Inferior parietal cortex (tissue), 1 donor: ENCODE results near the gene CYBA.
"Not testable (repeated sequence)": the region's sequence is repeated elsewhere in the genome, so short reads cannot be mapped to it uniquely, and the experiment has no call there.

Experiments used
- DNase-seq: peaks from one replicate; pipeline ENCODE4 v3.0.0-alpha.2; 2016; ENCODE audit errors: extremely low spot score

The CYBA gene

DNA sequence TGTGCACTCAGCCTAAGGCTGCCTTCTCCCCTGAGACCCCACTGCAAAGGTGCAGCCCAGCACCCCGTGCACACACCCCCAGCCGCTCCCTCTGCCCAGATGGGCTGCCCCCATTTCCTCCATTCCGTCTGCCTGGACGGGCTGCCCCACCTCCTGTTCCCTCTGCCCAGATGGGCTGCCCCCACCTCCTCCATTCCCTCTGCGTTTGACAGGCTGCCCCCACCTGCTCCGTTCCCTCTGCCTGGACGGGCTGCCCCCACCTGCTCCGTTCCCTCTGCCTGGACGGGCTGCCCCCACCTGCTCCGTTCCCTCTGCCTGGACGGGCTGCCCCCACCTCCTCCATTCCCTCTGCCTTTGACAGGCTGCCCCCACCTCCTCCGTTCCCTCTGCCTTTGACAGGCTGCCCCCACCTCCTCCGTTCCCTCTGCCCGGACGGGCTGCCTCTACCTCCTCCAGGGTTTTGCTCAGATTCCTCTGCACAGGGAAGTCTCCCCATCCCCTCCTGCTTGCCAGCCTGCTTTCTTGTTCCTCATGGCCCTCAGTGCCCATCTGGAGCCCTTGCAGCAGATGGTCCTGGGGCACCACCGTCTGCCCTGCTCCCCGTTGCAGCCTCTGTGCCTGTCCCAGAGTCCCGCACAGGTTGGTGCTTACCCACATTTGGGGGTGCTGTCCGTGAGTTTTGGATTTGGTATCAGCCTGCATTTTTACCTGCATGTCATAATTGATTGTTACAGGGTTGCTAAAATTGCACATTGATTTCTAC is 35.9 kb downstream of the CYBA start:
- DNase-seq = no peak

DNA sequence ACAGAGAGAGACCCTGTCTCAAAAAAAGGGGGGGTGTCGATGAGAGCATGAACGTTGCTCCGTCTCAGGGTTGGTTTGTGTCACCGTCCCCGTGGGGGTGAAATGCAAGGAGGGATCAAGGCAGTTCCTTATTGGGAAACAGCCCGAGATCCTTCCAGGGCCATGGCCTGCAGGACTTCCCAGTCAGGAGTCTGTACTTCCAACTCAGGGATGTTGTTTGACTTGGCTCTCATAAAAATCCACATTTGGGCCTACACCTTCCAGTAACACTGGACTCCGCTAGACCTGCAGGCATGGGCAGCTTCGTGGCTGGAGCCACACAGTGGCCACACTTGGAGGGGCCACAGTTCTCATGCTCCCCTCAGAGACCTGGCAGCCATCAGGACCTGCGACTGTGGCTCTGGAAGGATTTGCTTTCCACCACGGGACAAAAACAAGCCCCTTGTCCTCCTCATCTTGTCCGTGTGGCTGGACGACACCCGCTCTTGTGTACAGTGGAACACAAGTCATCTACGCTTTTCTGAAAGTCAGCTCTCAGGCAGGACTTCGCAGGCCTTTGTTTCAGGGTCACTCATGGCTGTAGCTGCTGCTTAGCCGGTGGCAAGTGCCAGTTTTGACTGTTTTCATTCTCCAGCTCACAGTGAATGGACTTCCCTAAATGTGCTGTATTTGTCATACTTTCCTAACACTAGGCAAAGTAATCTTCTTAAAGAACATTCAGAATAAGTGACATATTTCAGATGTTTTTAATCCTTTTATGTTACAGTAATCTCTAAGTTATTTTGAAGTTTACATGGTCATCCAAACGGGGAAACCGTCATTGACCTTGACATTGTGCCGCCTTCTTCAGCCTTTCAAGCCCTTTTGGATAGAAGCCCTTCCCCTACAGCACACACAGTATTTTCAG is 36.7 kb downstream of the CYBA start:
- no peak for DNase-seq

DNA sequence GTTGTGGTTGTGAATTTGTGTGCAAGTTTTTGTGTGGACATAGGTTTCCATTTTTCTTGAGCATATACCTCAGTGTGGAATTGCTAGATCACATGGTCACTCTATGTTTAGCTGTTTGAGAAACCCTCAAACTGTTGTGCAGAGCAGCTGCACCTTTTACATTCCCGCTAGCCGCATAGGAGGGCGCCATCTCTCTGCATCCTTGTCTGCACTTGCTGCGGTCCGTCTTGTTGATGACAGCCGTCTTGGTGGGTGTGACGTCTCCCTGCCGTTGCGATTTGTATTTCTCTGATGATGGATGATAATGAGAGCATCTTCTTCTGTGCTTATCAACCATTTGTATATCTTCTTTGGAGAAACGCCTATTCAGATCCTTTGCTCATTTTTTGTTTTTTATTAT is 37.6 kb downstream of the CYBA start:
- no peak for DNase-seq

DNA sequence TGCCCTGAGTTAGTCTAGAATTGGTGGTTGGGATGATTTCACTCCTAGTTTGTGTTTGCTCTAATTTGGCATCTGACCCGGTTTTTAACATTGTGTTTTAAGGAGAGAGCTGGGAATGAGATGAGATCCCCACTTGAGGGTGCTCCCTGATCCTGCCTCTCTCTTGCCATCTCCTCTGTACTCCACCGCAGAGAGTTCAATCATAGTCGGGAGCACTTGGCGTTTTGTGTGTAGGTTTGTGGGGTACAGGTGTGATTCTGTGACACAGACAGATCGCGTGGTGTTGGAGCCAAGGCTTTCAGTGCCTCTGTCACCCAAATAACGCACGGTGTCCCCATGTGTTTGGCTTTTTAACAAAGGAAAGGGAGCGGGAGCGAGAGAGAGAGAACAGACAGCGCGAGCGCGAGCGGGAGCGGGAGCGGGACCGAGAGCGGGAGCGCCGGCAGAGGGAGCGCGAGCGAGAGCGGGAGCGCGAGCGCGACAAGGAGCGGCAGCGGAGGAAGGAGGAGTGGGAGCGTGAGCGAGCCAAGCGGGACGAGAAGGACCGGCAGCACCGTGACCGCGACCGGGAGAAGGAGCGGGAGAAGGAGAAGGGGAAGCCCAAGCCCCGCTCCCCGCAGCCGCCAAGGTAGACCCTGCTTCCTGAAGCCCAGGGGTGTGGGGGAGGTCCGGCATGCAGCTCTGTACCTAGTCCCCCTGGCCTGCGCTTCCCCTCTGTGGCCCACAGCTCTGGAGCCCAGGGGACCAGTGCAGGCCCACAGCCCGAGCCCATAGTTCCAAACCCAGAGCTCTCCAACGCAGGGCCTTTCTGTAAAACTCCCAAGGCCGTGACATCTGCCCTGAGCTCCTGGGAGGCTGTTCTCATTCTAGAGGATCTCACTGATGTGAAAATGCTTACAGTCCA is 39.7 kb downstream of the CYBA start:
- no peak for DNase-seq

DNA sequence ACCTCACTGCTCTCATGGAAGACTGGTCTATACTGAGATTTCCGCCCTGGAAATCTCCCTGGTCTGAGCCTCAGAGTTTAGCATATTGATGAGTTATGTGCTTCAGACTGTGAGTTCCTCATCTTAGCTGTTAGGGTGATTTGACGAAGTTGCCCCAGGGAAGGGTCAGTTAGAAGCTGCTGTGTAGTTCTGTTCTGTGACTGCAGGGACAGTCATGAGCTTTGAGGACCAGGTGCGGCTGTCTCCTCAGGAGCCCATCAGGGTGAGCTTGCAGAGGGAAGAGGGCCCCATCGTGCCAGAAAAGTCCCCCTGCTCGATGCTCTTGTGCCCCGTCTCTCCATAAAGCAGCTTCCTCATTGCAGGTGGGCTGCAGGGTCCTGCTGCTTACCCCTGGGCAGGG is 40.8 kb downstream of the CYBA start:
- DNase-seq = no peak

- DNase-seq = not testable (repeated sequence)
These were observed 41.4 kb downstream of the CYBA start for GRCh38 chr16:88609426-88609825.

DNA sequence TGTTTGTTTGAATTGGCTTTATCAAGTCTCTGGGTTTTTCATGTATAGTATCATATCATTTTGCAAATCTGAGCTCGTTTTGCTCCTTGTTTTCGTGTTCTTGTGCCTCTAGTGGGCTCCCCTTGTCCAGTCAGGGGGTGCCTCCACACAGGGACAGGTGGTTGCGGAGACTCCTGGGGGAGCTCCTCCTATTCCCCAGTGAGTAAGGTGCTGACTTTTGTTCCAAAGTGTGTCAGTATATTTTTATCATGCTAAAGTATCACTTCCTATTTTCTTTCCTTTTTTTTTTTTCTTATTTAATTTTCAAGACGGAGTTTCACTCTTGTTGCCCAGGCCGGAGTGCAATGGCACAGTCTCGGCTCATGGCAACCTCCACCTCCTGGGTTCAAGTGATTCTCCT is 42.8 kb downstream of the CYBA start:
- DNase-seq = no peak

GRCh38 chr16:88606148-88606757 is 44.6 kb downstream of the CYBA start:
- no peak for DNase-seq

DNA sequence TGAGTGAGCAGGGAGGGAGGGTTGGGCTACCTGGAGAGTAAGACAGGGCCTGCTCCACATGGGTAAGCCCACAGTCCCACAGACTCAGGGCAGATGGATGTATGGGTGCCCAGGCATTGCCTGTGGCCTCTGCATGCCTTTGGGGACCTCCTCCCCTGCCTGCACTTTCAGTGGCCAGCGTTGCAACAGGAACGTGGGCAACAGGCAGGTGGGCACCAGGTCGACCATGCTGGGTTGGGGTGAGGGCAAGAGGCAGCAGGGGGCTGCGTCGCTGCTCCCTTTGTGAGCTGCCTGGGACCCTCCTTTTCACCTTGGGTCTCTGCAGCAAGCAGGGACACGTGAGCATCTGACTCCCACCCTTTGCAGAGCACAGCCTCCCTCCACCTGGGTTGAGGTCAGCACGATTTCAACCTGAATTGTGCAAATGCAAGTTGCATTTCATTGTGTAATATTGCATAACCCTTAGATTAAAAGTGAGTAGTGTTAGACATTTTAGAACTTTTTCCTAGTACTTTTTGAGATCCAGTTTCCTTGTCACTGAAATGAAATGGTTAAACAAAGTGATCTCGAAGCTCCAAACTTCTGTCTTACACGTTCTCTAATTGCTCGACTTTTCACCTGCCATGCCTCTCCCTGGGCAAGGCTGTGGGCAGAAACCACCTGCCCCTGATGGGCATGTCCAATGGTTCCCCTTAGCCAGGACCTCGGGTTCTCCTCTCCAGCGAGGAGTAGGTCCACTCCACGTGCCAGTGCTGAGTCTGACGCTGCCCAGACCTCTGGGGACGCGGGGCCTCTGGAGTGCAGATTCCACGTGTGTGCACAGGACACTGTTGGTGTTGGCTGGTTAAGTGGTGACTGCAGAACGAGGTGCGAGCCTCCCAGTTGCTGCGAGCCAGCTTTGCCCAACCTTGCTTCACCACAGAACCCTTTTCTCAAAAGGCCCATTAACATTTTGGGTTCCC is 45.4 kb downstream of the CYBA start:
- no peak for DNase-seq

DNA sequence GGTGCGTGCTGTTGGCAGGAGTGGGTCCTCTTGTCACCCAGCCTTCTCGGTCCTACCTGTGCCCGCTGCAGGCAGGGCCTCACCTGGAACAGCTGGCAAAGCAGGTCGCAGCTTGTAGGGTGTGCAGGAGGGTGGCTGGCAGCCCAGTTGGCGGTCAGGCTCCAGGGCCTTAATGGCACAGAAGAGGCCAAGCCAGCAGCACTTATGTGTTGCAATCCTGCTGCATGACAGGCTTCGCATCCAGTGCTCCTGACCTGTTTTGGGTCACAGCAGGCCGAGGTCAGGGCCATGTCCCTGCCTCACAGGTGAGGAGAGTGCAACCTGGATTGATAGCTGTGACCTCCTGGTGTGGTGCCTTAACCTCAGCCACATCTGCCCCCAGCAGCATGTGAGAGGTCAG is 48.8 kb downstream of the CYBA start:
- DNase-seq = no peak

- DNase-seq = no peak
These were observed 49.4 kb downstream of the CYBA start for GRCh38 chr16:88601313-88602036.

- no peak for DNase-seq
These were observed 50.3 kb downstream of the CYBA start for GRCh38 chr16:88600539-88600896.

- DNase-seq = no peak
These were observed 50.9 kb downstream of the CYBA start for GRCh38 chr16:88599825-88600538.

DNA sequence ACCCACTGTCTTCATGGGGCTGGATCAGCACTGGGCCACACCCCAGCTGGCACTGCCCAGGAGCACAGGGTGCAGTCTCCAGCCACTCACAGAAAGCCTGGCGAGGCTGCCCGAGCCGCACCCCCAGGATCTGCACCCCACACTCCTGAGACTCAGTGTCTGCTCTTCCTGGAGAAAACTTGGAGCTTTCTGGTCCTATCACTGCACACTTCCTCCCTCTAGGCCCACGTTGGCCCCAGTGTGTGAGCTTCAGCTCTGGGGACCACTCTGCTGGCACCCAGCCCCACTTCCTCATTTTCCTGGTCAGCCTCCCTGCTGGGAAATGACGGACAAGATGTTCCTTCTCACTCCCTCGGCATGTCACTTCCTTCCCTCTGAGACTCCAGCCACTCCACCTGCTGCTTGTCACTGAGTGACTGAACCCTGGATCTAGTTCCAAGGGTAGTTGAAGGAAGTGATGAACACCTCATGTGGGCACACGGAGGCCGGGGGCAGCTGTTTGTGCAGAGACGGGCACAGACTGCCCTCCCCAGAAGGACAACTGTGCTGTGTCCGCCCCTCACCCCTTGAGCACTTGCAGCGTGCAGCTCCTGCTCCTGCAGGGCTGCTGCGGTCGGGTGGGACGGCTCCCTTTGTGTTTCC is 51.6 kb downstream of the CYBA start:
- DNase-seq = no peak

DNA sequence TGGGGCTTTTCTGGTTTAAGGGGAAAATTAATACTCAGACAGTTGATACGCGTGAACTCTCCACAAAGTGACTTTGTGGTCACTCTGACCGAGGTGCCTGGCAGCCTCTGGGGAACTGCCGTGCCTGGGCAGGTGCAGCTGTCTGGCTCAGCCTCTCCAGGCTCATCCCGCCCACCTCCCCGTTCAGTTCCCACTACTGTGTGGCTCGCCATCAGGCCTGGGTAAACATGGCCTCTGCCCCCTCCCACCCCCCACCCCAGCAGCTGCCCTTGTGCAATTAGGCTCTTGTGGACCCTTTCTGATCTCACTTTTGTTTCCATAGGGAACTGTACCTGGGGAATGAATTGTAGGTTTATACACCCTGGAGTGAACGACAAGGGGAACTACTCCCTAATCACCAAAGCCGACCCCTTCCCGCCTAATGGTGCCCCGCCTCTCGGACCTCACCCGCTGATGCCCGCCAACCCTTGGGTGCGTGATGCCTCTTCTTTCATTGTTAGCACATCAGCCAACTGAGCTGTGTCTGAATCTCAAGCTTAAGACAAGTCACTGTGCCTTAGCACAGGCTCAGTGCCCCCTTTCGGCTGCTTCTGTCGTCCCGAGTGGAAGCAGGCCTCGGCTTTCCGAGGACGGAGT is 52.9 kb downstream of the CYBA start:
- no peak for DNase-seq

DNA sequence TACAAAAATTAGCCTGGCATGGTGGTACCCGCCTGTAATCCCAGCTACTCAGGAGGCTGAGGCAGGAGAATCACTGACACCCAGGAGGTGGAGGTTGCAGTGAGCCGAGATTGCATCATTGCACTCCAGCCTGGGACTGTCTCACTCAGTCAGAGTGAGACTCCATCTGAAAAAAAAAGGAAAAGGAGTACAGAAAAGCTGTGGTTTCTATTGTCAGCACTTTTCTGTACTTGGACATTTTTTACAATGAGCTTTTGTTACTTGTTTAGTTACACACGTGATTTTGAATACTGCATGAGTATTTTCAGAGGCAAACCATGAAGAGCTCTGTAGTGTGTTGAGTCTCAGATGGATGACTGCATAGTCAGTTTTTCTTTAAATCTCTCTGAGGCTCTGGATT is 54.4 kb downstream of the CYBA start:
- DNase-seq = peak; percentile 67

DNA sequence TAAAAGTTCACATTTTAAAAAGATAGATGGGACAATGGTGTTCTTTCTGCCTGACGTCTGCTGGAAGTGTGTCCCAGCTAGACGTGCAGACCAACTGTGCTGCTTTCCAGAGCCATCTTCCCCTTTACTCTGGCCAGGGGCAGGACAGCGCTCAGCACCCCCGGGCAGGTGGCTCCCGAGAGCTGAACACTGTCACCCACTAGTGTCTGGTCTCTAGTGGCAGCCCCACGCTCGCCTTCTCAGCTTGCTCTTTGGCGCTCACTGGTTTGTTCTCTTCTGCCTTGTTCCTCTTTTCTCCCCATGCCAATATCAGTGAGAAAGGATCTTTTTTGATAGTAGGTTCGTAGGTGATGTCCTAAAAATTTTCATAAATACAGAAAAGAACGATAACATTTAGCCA is 54.9 kb downstream of the CYBA start:
- no peak for DNase-seq

DNA sequence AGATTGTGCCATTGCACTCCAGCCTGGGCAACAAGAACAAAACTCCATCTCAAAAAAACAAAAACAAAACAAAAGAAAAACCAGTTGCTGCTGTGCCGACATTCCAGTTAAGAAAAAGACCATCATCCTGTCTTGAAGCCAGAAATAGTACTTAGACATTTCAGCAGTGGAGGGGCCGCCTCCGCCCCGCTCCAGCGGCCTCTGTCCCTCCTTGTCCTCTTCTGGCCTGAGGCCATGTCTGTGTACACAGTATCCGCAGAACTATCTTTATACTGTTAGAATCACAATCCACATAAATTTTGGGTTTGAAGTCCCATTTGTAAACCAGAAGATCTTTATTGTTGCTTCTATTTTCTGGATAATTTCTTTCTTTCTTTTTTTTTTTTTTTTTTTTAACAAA is 55.8 kb downstream of the CYBA start:
- no peak for DNase-seq
